ENCODE data around the gene ACTR3C.
"Not testable (repeated sequence)": the region's sequence is repeated elsewhere in the genome, so short reads cannot be mapped to it uniquely, and the experiment has no call there.

The ACTR3C gene

DNA sequence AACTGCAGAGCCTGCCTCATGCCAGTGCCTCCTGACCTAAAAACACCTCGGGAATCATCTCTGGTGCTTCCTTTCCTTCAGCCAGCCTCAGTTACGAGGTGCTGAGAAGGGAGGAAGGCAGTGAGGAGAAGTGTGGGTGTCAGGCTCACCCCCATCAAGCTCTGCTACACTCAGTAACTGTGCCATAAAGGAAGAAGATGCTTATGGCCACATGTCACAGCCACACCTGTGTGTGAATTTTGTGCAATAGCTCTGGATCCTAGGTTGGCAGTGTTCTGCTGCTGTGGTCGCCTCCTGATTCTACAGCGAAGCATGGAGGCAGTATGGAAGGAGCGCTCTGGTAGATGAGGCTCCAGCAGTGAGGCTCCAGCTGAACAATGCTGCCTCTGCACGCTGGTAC is 34.5 kb downstream of the ACTR3C start:
- H3K27me3 ChIP-seq (ENCODE audit: control insufficient read depth in 1 of 2, insufficient read depth in 1 of 2, low read length in 2 of 2); H3K4me1 ChIP-seq (ENCODE audit: control insufficient read depth, insufficient read depth, low read depth, low read length); H3K4me2 ChIP-seq (ENCODE audit: low read length, poor library complexity, severe bottlenecking); H3K36me3 ChIP-seq (ENCODE audit: control insufficient read depth in 1 of 2, insufficient read depth in 2 of 2, low read depth in 1 of 2, low read length in 2 of 2); H2AK5ac ChIP-seq (ENCODE audit: low read length, severe bottlenecking); H2BK15ac ChIP-seq (ENCODE audit: low read depth, poor library complexity, severe bottlenecking); H2BK120ac ChIP-seq (ENCODE audit: low read depth, low read length); H3K27ac ChIP-seq (ENCODE audit: low read length, poor library complexity, severe bottlenecking); H3K9ac ChIP-seq (ENCODE audit: low read length); H3K14ac ChIP-seq (ENCODE audit: low read length in 2 of 2); H3K23ac ChIP-seq (ENCODE audit: low read length in 2 of 2); H4K91ac ChIP-seq (ENCODE audit: low read length); H3K4ac ChIP-seq (ENCODE audit: low read depth in 1 of 2, low read length in 2 of 2); DNase-seq; H2BK12ac ChIP-seq (ENCODE audit: low read length in 2 of 2); H4K8ac ChIP-seq (ENCODE audit: low read length); H3K79me1 ChIP-seq (replicated peaks; ENCODE audit: low read length, poor library complexity, severe bottlenecking); H2BK5ac ChIP-seq (ENCODE audit: low read depth, low read length, poor library complexity, severe bottlenecking); H3K18ac ChIP-seq (ENCODE audit: low read depth in 1 of 2, low read length in 2 of 2); H3K9me3 ChIP-seq (ENCODE audit: control insufficient read depth, low read length); H3K4me3 ChIP-seq (ENCODE audit: insufficient read depth in 1 of 2, low read depth in 1 of 2, low read length in 2 of 2); H2AFZ ChIP-seq (ENCODE audit: low read depth, low read length): not testable (repeated sequence)
- 95% methylated on average over 4 of the region's 6 CpGs for WGBS

GRCh38 chr7:150287815-150288214 is 35.5 kb downstream of the ACTR3C start:
- not testable (repeated sequence) for H3K27me3 ChIP-seq (ENCODE audit: control insufficient read depth in 1 of 2, insufficient read depth in 1 of 2, low read length in 2 of 2); H3K9ac ChIP-seq (ENCODE audit: low read length); H4K91ac ChIP-seq (ENCODE audit: low read length); H2BK15ac ChIP-seq (ENCODE audit: low read depth, poor library complexity, severe bottlenecking); H3K4me3 ChIP-seq (ENCODE audit: insufficient read depth in 1 of 2, low read depth in 1 of 2, low read length in 2 of 2); H3K9me3 ChIP-seq (ENCODE audit: control insufficient read depth, low read length); H3K36me3 ChIP-seq (ENCODE audit: control insufficient read depth in 1 of 2, insufficient read depth in 2 of 2, low read depth in 1 of 2, low read length in 2 of 2); H3K79me1 ChIP-seq (replicated peaks; ENCODE audit: low read length, poor library complexity, severe bottlenecking); H2BK120ac ChIP-seq (ENCODE audit: low read depth, low read length); H3K18ac ChIP-seq (ENCODE audit: low read depth in 1 of 2, low read length in 2 of 2); H3K4me2 ChIP-seq (ENCODE audit: low read length, poor library complexity, severe bottlenecking); DNase-seq; H4K8ac ChIP-seq (ENCODE audit: low read length); H2AK5ac ChIP-seq (ENCODE audit: low read length, severe bottlenecking); H2BK5ac ChIP-seq (ENCODE audit: low read depth, low read length, poor library complexity, severe bottlenecking); H2AFZ ChIP-seq (ENCODE audit: low read depth, low read length); H3K4ac ChIP-seq (ENCODE audit: low read depth in 1 of 2, low read length in 2 of 2); H3K4me1 ChIP-seq (ENCODE audit: control insufficient read depth, insufficient read depth, low read depth, low read length); H2BK12ac ChIP-seq (ENCODE audit: low read length in 2 of 2); H3K27ac ChIP-seq (ENCODE audit: low read length, poor library complexity, severe bottlenecking); H3K14ac ChIP-seq (ENCODE audit: low read length in 2 of 2); H3K23ac ChIP-seq (ENCODE audit: low read length in 2 of 2)
- WGBS = 61% methylated on average over 7 of the region's 7 CpGs

DNA sequence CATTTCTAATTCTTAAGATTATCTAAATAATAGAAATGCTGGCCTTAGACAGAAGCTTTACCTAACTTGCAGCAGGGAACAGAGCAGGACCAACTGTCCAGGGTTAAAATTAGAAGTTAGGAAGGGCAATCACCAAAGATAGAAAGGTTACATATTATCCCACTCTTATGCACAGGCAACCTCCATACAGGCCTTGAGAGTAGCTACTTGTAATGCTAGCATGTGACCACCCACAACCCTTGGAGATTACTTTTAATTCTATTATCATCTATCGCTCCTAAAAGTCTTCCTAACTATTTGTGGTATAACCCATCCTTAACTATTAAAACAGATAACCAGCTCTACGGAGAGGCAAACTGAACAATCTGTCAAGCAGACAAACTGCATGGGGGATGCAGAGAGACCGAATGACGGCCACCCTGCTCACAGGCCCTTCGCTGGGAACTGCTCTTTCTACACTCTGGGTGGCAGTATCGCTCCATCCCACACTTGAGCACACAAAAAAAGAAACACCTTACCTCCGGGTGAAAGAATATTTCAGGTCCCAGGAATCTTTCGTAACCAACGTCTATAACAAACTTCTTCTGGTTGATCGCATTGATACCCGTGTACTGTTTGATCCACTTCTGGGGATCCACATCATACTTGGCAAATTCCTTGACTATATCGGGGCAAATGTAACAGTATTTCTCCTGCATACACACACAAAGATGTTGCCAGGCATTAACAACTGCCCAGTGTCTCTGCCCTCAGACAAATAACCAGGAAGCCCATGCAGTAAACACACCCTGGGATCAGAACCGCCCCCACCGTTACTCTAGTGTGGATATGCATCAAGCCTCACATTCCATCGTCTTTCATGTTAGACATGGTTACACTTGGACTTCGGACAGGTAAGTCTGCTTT is 37.2 kb downstream of the ACTR3C start:
- not testable (repeated sequence) for H3K27ac ChIP-seq (ENCODE audit: low read length, poor library complexity, severe bottlenecking); H3K36me3 ChIP-seq (ENCODE audit: control insufficient read depth in 1 of 2, insufficient read depth in 2 of 2, low read depth in 1 of 2, low read length in 2 of 2); H3K14ac ChIP-seq (ENCODE audit: low read length in 2 of 2); H2AFZ ChIP-seq (ENCODE audit: low read depth, low read length); H3K18ac ChIP-seq (ENCODE audit: low read depth in 1 of 2, low read length in 2 of 2); H3K4me3 ChIP-seq (ENCODE audit: insufficient read depth in 1 of 2, low read depth in 1 of 2, low read length in 2 of 2); H3K79me1 ChIP-seq (replicated peaks; ENCODE audit: low read length, poor library complexity, severe bottlenecking); H2AK5ac ChIP-seq (ENCODE audit: low read length, severe bottlenecking); H2BK15ac ChIP-seq (ENCODE audit: low read depth, poor library complexity, severe bottlenecking); H3K9ac ChIP-seq (ENCODE audit: low read length); H3K9me3 ChIP-seq (ENCODE audit: control insufficient read depth, low read length); H4K8ac ChIP-seq (ENCODE audit: low read length); H2BK5ac ChIP-seq (ENCODE audit: low read depth, low read length, poor library complexity, severe bottlenecking); H3K4me2 ChIP-seq (ENCODE audit: low read length, poor library complexity, severe bottlenecking); H4K91ac ChIP-seq (ENCODE audit: low read length); H3K4me1 ChIP-seq (ENCODE audit: control insufficient read depth, insufficient read depth, low read depth, low read length); H2BK12ac ChIP-seq (ENCODE audit: low read length in 2 of 2); H3K23ac ChIP-seq (ENCODE audit: low read length in 2 of 2); H2BK120ac ChIP-seq (ENCODE audit: low read depth, low read length); H3K27me3 ChIP-seq (ENCODE audit: control insufficient read depth in 1 of 2, insufficient read depth in 1 of 2, low read length in 2 of 2); H3K4ac ChIP-seq (ENCODE audit: low read depth in 1 of 2, low read length in 2 of 2)
- 40% methylated on average over 15 of the region's 16 CpGs for WGBS
- peak; percentile 32 for DNase-seq

DNA sequence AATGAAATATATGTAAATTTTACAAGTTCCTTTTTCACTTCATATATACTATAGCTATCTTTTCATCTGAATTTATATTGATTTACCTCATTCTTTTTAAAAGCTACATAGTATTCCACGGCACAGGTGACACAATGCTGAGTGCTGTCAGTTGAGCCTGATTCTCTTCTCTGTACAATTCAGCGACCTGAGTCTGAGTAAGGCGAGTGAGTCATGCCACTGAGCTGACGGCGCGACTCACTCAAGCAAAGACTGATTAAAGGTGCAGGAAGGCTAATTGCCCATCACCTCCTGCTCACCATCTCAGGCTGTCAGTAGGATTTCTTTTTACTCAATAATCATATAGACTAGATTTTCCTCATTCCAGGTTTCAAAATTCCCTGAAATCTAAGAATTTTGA is 39.7 kb downstream of the ACTR3C start:
- H2AK5ac ChIP-seq (ENCODE audit: low read length, severe bottlenecking); H3K9me3 ChIP-seq (ENCODE audit: control insufficient read depth, low read length); H3K23ac ChIP-seq (ENCODE audit: low read length in 2 of 2); DNase-seq; H3K27ac ChIP-seq (ENCODE audit: low read length, poor library complexity, severe bottlenecking); H2BK120ac ChIP-seq (ENCODE audit: low read depth, low read length); H3K27me3 ChIP-seq (ENCODE audit: control insufficient read depth in 1 of 2, insufficient read depth in 1 of 2, low read length in 2 of 2); H3K18ac ChIP-seq (ENCODE audit: low read depth in 1 of 2, low read length in 2 of 2); H3K9ac ChIP-seq (ENCODE audit: low read length); H3K4me1 ChIP-seq (ENCODE audit: control insufficient read depth, insufficient read depth, low read depth, low read length); H3K14ac ChIP-seq (ENCODE audit: low read length in 2 of 2); H2BK15ac ChIP-seq (ENCODE audit: low read depth, poor library complexity, severe bottlenecking); H3K4ac ChIP-seq (ENCODE audit: low read depth in 1 of 2, low read length in 2 of 2); H3K4me3 ChIP-seq (ENCODE audit: insufficient read depth in 1 of 2, low read depth in 1 of 2, low read length in 2 of 2); H2BK5ac ChIP-seq (ENCODE audit: low read depth, low read length, poor library complexity, severe bottlenecking); H3K4me2 ChIP-seq (ENCODE audit: low read length, poor library complexity, severe bottlenecking); H4K91ac ChIP-seq (ENCODE audit: low read length); H3K36me3 ChIP-seq (ENCODE audit: control insufficient read depth in 1 of 2, insufficient read depth in 2 of 2, low read depth in 1 of 2, low read length in 2 of 2); H2BK12ac ChIP-seq (ENCODE audit: low read length in 2 of 2); H3K79me1 ChIP-seq (replicated peaks; ENCODE audit: low read length, poor library complexity, severe bottlenecking); H4K8ac ChIP-seq (ENCODE audit: low read length); H2AFZ ChIP-seq (ENCODE audit: low read depth, low read length): not testable (repeated sequence)
- 35% methylated on average over 2 of the region's 6 CpGs for WGBS
